ENCODE measurements around the gene MAP7. TPM values are rescaled to one million over a fixed set of nuclear protein-coding genes. Genes with fewer than 3 reads are reported as not detected.
A peak's percentile ranks its signal among the peaks of the same experiment; 100 is the strongest.

Gene MAP7
- total RNA-seq, 1 experiment from 2014 or later: 1.0 TPM

GRCh38 chr6:136532030-136532429 is 18.2 kb downstream of the MAP7 start:
- DNase-seq (ENCODE audit: low spot score): no peak

- no peak for DNase-seq (ENCODE audit: low spot score)
These were observed 20.5 kb downstream of the MAP7 start for GRCh38 chr6:136529710-136530109.

- no peak for DNase-seq (ENCODE audit: low spot score)
These were observed 21.7 kb downstream of the MAP7 start for GRCh38 chr6:136528477-136528876.

- DNase-seq (ENCODE audit: low spot score): no peak
These were observed 22.4 kb downstream of the MAP7 start for GRCh38 chr6:136527831-136528230.

- DNase-seq (ENCODE audit: low spot score): no peak
These were observed 23.3 kb downstream of the MAP7 start for GRCh38 chr6:136526937-136527336.

GRCh38 chr6:136526196-136526930 is 23.9 kb downstream of the MAP7 start:
- DNase-seq (ENCODE audit: low spot score): no peak

GRCh38 chr6:136525586-136526195 is 24.5 kb downstream of the MAP7 start:
- no peak for DNase-seq (ENCODE audit: low spot score)

- DNase-seq (ENCODE audit: low spot score): no peak
These were observed 25.2 kb downstream of the MAP7 start for GRCh38 chr6:136524936-136525413.

- DNase-seq (ENCODE audit: low spot score): no peak
These were observed 25.8 kb downstream of the MAP7 start for GRCh38 chr6:136524339-136524935.

GRCh38 chr6:136523196-136523595 is 27.0 kb downstream of the MAP7 start:
- DNase-seq (ENCODE audit: low spot score): no peak

- DNase-seq (ENCODE audit: low spot score): no peak
These were observed 27.6 kb downstream of the MAP7 start for GRCh38 chr6:136522636-136523035.

- DNase-seq (ENCODE audit: low spot score): no peak
These were observed 28.3 kb downstream of the MAP7 start for GRCh38 chr6:136521911-136522310.

GRCh38 chr6:136521427-136521826 is 28.8 kb downstream of the MAP7 start:
- DNase-seq (ENCODE audit: low spot score): no peak

- no peak for DNase-seq (ENCODE audit: low spot score)
These were observed 29.7 kb downstream of the MAP7 start for GRCh38 chr6:136520517-136520916.

GRCh38 chr6:136517582-136517981 is 32.6 kb downstream of the MAP7 start:
- no peak for DNase-seq (ENCODE audit: low spot score)

GRCh38 chr6:136517002-136517401 is 33.2 kb downstream of the MAP7 start:
- DNase-seq (ENCODE audit: low spot score): no peak

- no peak for DNase-seq (ENCODE audit: low spot score)
These were observed 35.6 kb downstream of the MAP7 start for GRCh38 chr6:136514591-136514990.

- no peak for DNase-seq (ENCODE audit: low spot score)
These were observed 38.3 kb downstream of the MAP7 start for GRCh38 chr6:136511926-136512325.

- DNase-seq (ENCODE audit: low spot score): no peak
These were observed 38.8 kb downstream of the MAP7 start for GRCh38 chr6:136511397-136511796.

- DNase-seq (ENCODE audit: low spot score): no peak
These were observed 39.4 kb downstream of the MAP7 start for GRCh38 chr6:136510782-136511181.

GRCh38 chr6:136510299-136510698 is 39.9 kb downstream of the MAP7 start:
- no peak for DNase-seq (ENCODE audit: low spot score)

GRCh38 chr6:136508725-136509392 is 41.4 kb downstream of the MAP7 start:
- DNase-seq (ENCODE audit: low spot score): peak; percentile 38
